ENCODE data around the gene CMTM6. TPM values are rescaled to one million over a fixed set of nuclear protein-coding genes. Genes with fewer than 3 reads are reported as not detected.

Gene CMTM6
- total and polyA plus RNA-seq, 9 of the 15 experiments (the other 6 are each of a cell fraction or from before 2014, with no cell fraction given) = 8.9 to 39.7 (median 19.5) TPM

DNA sequence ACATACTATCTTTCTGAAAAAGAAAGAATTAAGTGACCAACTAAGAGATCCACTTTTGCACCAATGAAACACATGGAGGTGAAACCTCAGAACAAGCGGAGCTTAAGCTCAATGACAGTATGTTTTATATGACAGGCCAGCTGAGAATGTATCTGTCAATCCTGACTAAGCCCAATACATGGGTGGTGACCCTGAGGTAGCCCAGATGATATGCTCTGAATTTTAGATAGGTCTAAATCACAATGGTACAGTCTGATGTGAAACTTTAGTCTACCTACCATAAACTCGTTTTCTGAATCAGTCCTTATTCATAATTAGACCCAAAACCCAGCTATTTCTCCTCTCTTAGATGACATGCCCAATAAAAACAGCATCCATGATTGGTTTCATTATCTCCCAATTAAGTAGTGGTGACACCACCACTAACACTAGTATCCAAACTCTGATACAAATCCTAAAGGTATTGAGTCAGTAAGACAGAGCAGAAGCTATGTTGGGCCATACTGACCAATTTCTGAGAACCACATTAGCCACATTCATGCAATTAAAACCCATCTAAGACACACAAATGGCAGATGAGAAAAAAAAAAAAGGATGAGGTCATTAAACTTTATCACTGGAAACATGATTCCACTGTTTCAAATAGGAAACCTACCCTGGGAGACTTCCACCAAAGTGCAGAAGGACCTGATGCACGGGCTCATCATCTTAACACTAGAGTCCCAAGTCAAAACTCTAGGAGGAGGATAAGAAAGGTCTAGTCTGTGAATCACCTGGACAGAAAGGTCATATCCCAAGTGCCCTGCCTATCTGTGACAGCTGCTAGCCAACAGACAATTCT lies 20.6 kb downstream of the CMTM6 start:
- Histone ChIP-seq H3K4me3 (no peak overlapping the region), H3K36me3 (ENCODE audit: control insufficient read depth, insufficient read depth, low read length) (peaks cover 35% of the 10 kb centered on the region), H3K9me1 (ENCODE audit: control insufficient read depth, insufficient read depth, low read length) (no peaks in the 10 kb centered on the region), H3K9me3 (replicated peaks; ENCODE audit: control insufficient read depth, insufficient read depth, low read depth, low read length) (no peaks in the 10 kb centered on the region), H2AFZ (ENCODE audit: low read depth, low read length) (no peak overlapping the region), H4K20me1 (replicated peaks; ENCODE audit: control insufficient read depth, insufficient read depth, low read length) (no peaks in the 10 kb centered on the region), H3K4me2 (ENCODE audit: insufficient read depth, low read length) (no peak overlapping the region), H3K9ac (ENCODE audit: insufficient read depth in 1 of 2, low read depth in 2 of 2, low read length in 2 of 2) (no peak overlapping the region), H3K27ac (ENCODE audit: extremely low read depth, low read depth, low read length) (no peak overlapping the region), H3K27me3 (ENCODE audit: control insufficient read depth in 2 of 2, insufficient read depth in 2 of 2, low read length in 2 of 2) (no peaks in the 10 kb centered on the region), H3K79me2 (ENCODE audit: control insufficient read depth, insufficient read depth, low read length) (no peaks in the 10 kb centered on the region), H3K4me1 (replicated peaks in 1 of 2; ENCODE audit: control insufficient read depth in 2 of 2, insufficient read depth in 2 of 2, low read length in 2 of 2) (peaks cover 0 to 3% of the 10 kb centered on the region in 2 experiments; a peak in 1 of 5 replicates)
- POLR2A ChIA-PET = interaction anchor here (1.1 to 2.1 kb wide), 2 partner anchors 8 to 324 kb away, joined by 3 to 8 read pairs; no protein-coding TSS in a partner anchor
- FAIRE-seq (no peak), ATAC-seq (peak; percentile 24; the same call in 2 of the 3 replicates), DNase-seq (ENCODE audit: extremely low read depth in 1 of 4, low spot score in 3 of 4) (no peak)
- CTCF ChIA-PET (ENCODE audit: low intra/inter-chr PET ratio) = no interaction called here
- BruUV-seq (replicated peaks) = no TSS peak
- 72% methylated on average over 3 of the region's 3 CpGs for WGBS (ENCODE audit: insufficient coverage, low coverage, missing lambda C conversion rate)
- intact Hi-C loops (cut with micrococcal nuclease) (no loop called here), in situ Hi-C loops (cut with MboI) (no loop called here)
- TF ChIP-seq FOXM1 (IDR thresholded peaks at IDR 0.05; ENCODE audit: low read depth) (no peak), FOXM1 (CRISPR knock-in tag; IDR thresholded peaks at IDR 0.05; ENCODE audit: low read depth) (no peak), CREB1 (IDR thresholded peaks at IDR 0.05) (no peak), CREB1 (CRISPR knock-in tag; IDR thresholded peaks at IDR 0.05) (no peak), SMARCA5 (IDR thresholded peaks at IDR 0.05) (no peak), SIX5 (IDR thresholded peaks at IDR 0.05; ENCODE audit: borderline replicate concordance in 1 of 2, insufficient read depth in 1 of 2, low read depth in 1 of 2, low read length in 2 of 2) (no peak), NR4A1 (CRISPR knock-in tag; IDR thresholded peaks at IDR 0.05) (no peak), NR4A1 (tag; IDR thresholded peaks at IDR 0.05) (no peak), SMARCB1 (IDR thresholded peaks at IDR 0.05; ENCODE audit: insufficient read length, low read depth) (no peak), NR2C2 (CRISPR knock-in tag; IDR thresholded peaks at IDR 0.05) (no peak), NR2C2 (tag; IDR thresholded peaks at IDR 0.05) (no peak), FIP1L1 (IDR thresholded peaks at IDR 0.05; ENCODE audit: low read depth, low read length, poor library complexity, severe bottlenecking) (no peak), ZNF134 (CRISPR knock-in tag; conservative IDR thresholded peaks at IDR 0.05) (no peak)
- TF ChIP-seq, protein P1, sequence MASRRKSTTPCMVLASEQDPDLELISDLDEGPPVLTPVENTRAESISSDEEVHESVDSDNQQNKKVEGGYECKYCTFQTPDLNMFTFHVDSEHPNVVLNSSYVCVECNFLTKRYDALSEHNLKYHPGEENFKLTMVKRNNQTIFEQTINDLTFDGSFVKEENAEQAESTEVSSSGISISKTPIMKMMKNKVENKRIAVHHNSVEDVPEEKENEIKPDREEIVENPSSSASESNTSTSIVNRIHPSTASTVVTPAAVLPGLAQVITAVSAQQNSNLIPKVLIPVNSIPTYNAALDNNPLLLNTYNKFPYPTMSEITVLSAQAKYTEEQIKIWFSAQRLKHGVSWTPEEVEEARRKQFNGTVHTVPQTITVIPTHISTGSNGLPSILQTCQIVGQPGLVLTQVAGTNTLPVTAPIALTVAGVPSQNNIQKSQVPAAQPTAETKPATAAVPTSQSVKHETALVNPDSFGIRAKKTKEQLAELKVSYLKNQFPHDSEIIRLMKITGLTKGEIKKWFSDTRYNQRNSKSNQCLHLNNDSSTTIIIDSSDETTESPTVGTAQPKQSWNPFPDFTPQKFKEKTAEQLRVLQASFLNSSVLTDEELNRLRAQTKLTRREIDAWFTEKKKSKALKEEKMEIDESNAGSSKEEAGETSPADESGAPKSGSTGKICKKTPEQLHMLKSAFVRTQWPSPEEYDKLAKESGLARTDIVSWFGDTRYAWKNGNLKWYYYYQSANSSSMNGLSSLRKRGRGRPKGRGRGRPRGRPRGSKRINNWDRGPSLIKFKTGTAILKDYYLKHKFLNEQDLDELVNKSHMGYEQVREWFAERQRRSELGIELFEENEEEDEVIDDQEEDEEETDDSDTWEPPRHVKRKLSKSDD (conservative IDR thresholded peaks at IDR 0.05; ENCODE audit: low read length) = no peak
- TF ChIP-seq, protein P2, sequence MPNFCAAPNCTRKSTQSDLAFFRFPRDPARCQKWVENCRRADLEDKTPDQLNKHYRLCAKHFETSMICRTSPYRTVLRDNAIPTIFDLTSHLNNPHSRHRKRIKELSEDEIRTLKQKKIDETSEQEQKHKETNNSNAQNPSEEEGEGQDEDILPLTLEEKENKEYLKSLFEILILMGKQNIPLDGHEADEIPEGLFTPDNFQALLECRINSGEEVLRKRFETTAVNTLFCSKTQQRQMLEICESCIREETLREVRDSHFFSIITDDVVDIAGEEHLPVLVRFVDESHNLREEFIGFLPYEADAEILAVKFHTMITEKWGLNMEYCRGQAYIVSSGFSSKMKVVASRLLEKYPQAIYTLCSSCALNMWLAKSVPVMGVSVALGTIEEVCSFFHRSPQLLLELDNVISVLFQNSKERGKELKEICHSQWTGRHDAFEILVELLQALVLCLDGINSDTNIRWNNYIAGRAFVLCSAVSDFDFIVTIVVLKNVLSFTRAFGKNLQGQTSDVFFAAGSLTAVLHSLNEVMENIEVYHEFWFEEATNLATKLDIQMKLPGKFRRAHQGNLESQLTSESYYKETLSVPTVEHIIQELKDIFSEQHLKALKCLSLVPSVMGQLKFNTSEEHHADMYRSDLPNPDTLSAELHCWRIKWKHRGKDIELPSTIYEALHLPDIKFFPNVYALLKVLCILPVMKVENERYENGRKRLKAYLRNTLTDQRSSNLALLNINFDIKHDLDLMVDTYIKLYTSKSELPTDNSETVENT (CRISPR knock-in tag; IDR thresholded peaks at IDR 0.05) = no peak
- TF ChIP-seq, protein P3, sequence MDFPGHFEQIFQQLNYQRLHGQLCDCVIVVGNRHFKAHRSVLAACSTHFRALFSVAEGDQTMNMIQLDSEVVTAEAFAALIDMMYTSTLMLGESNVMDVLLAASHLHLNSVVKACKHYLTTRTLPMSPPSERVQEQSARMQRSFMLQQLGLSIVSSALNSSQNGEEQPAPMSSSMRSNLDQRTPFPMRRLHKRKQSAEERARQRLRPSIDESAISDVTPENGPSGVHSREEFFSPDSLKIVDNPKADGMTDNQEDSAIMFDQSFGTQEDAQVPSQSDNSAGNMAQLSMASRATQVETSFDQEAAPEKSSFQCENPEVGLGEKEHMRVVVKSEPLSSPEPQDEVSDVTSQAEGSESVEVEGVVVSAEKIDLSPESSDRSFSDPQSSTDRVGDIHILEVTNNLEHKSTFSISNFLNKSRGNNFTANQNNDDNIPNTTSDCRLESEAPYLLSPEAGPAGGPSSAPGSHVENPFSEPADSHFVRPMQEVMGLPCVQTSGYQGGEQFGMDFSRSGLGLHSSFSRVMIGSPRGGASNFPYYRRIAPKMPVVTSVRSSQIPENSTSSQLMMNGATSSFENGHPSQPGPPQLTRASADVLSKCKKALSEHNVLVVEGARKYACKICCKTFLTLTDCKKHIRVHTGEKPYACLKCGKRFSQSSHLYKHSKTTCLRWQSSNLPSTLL (IDR thresholded peaks at IDR 0.05) = no peak

All from K562 (cell line).